Nephron (organoid): ENCODE data around the gene MPC1.
"Not testable (repeated sequence)": the region's sequence is repeated elsewhere in the genome, so short reads cannot be mapped to it uniquely, and the experiment has no call there.

ENCODE experiments used
- H3K27ac Mint-ChIP-seq, 3 experiments: 2 replicates each; pipeline ENCODE4 v1.8.0; 2020; ENCODE audit warnings: mixed read lengths in 3 of 3, mild to moderate bottlenecking in 2 of 3, moderate library complexity in 1 of 3
- H3K27me3 Mint-ChIP-seq: 2 replicates; pipeline ENCODE4 v1.8.0; 2021; ENCODE audit warnings: low read depth, mild to moderate bottlenecking, moderate library complexity, mixed read lengths
- H3K36me3 Mint-ChIP-seq: 2 replicates; pipeline ENCODE4 v1.8.0; 2020; ENCODE audit warnings: low read depth, mixed read lengths
- H3K4me1 Mint-ChIP-seq: 2 replicates; pipeline ENCODE4 v1.8.0; 2020; ENCODE audit warnings: mixed read lengths
- H3K4me3 Mint-ChIP-seq, 3 experiments: 2 replicates each; pipeline ENCODE4 v1.8.0; 2020; ENCODE audit warnings: mild to moderate bottlenecking in 3 of 3, mixed read lengths in 3 of 3, moderate library complexity in 2 of 3
- H3K9me3 Mint-ChIP-seq: 2 replicates; pipeline ENCODE4 v1.8.0; 2020; ENCODE audit warnings: mixed read lengths
- CTCF ChIP-seq, 3 experiments: fragments of 200-600 bp; sonication (generic); IDR thresholded peaks; one replicate each; pipeline ENCODE4 v1.5.0; 2021; ENCODE audit warnings: antibody characterized with exemption in 3 of 3; ENCODE audit not compliant: unreplicated experiment in 3 of 3

Gene MPC1

GRCh38 chr6:166352923-166353322 lies 29.8 kb downstream of the MPC1 start:
- Mint-ChIP-seq H3K27ac (no peak overlapping the region), H3K27me3 (peaks cover 12% of the 10 kb centered on the region), H3K9me3 (peaks cover 28% of the 10 kb centered on the region), H3K36me3 (no peaks in the 10 kb centered on the region), H3K4me1 (no peaks in the 10 kb centered on the region), H3K4me3 (no peak overlapping the region)
- TF ChIP-seq CTCF (IDR thresholded peaks at IDR 0.05; ENCODE audit: unreplicated experiment in 3 of 3): no peak

GRCh38 chr6:166351715-166352285 lies 30.9 kb downstream of the MPC1 start:
- H3K4me3 Mint-ChIP-seq: no peak overlapping the region
- H3K36me3 Mint-ChIP-seq: no peaks in the 10 kb centered on the region
- no peaks in the 10 kb centered on the region for H3K4me1 Mint-ChIP-seq
- peak overlapping the region in 1 of 3 experiments; percentile 42 for H3K27ac Mint-ChIP-seq
- peaks cover 29% of the 10 kb centered on the region for H3K9me3 Mint-ChIP-seq
- no peak for TF ChIP-seq CTCF (IDR thresholded peaks at IDR 0.05; ENCODE audit: unreplicated experiment in 3 of 3)
- peaks cover 12% of the 10 kb centered on the region for H3K27me3 Mint-ChIP-seq

- H3K27ac Mint-ChIP-seq: no peak overlapping the region
- H3K4me1 Mint-ChIP-seq: peaks cover 15% of the 10 kb centered on the region
- TF ChIP-seq CTCF (IDR thresholded peaks at IDR 0.05; ENCODE audit: unreplicated experiment in 3 of 3): no peak
- H3K4me3 Mint-ChIP-seq: no peak overlapping the region
- H3K9me3 Mint-ChIP-seq: peaks cover 29% of the 10 kb centered on the region
- H3K36me3 Mint-ChIP-seq: no peaks in the 10 kb centered on the region
- H3K27me3 Mint-ChIP-seq: peaks cover 6% of the 10 kb centered on the region
Measured at GRCh38 chr6:166348305-166348949, 34.3 kb downstream of the MPC1 start.

- Mint-ChIP-seq H3K4me3 (no peak overlapping the region), H3K4me1 (peaks cover 18% of the 10 kb centered on the region), H3K9me3 (peaks cover 29% of the 10 kb centered on the region), H3K27ac (no peak overlapping the region), H3K27me3 (peaks cover 5% of the 10 kb centered on the region), H3K36me3 (no peaks in the 10 kb centered on the region)
- no peak for TF ChIP-seq CTCF (IDR thresholded peaks at IDR 0.05; ENCODE audit: unreplicated experiment in 3 of 3)
Measured at GRCh38 chr6:166346965-166347364, 35.8 kb downstream of the MPC1 start.

GRCh38 chr6:166346449-166346848 lies 36.3 kb downstream of the MPC1 start:
- Mint-ChIP-seq H3K4me3 (no peak overlapping the region), H3K27me3 (peaks cover 5% of the 10 kb centered on the region), H3K9me3 (peaks cover 25% of the 10 kb centered on the region), H3K36me3 (no peaks in the 10 kb centered on the region), H3K4me1 (peaks cover 23% of the 10 kb centered on the region), H3K27ac (no peak overlapping the region)
- no peak for TF ChIP-seq CTCF (IDR thresholded peaks at IDR 0.05; ENCODE audit: unreplicated experiment in 3 of 3)

- H3K36me3 Mint-ChIP-seq, H3K27ac Mint-ChIP-seq, H3K27me3 Mint-ChIP-seq: not testable (repeated sequence)
- peaks cover 26% of the 10 kb centered on the region for H3K4me1 Mint-ChIP-seq
- peaks cover 22% of the 10 kb centered on the region for H3K9me3 Mint-ChIP-seq
- H3K4me3 Mint-ChIP-seq: peak overlapping the region in 2 of 3 experiments; percentile 79 to 88
Measured at GRCh38 chr6:166345672-166346071, 37.1 kb downstream of the MPC1 start.

- not testable (repeated sequence) for H3K27me3 Mint-ChIP-seq, H3K36me3 Mint-ChIP-seq
- H3K4me3 Mint-ChIP-seq: peak overlapping the region; percentile 53 to 88 (median 79)
- peaks cover 18% of the 10 kb centered on the region for H3K9me3 Mint-ChIP-seq
- H3K27ac Mint-ChIP-seq: peak overlapping the region; percentile 15 to 94 (median 74)
- peaks cover 26% of the 10 kb centered on the region for H3K4me1 Mint-ChIP-seq
Measured at GRCh38 chr6:166344921-166345320, 37.8 kb downstream of the MPC1 start.
